K562 (cell line): Measurements from ENCODE around the gene REM2. TPM values are rescaled to one million over a fixed set of nuclear protein-coding genes. Genes with fewer than 3 reads are reported as not detected.

Experiments used
- ASH1L ChIP-seq: fragments of 450-650 bp; IDR thresholded peaks from 2 replicates; pipeline ENCODE4 v1.6.1; 2018; ENCODE audit warnings: borderline replicate concordance, mild to moderate bottlenecking, low read depth; ENCODE audit not compliant: partially characterized antibody
- BRCA1 ChIP-seq, 2 experiments: fragments of 450-650 bp in 1 of 2; sonication (generic) in 1 of 2; formaldehyde crosslinking in 1 of 2; IDR thresholded peaks; 2 replicates each; pipeline versions ENCODE4 v1.5.0 to v1.6.1; 2017 to 2020; ENCODE audit warnings: mild to moderate bottlenecking in 1 of 2, missing genetic modification reagents in 1 of 2
- CBFB ChIP-seq: sonication (generic); formaldehyde crosslinking; IDR thresholded peaks from 2 replicates; pipeline ENCODE4 v1.4.0; 2020; ENCODE audit warnings: mild to moderate bottlenecking, missing genetic modification reagents
- CEBPB ChIP-seq: fragments of 450-650 bp; IDR thresholded peaks from 2 replicates; pipeline ENCODE4 v1.6.1; 2016; ENCODE audit warnings: missing genetic modification characterization, missing compliant biosample characterization
- ELF1 ChIP-seq: fragments of 200-800 bp; sonication (Bioruptor generic); IDR thresholded peaks from 2 replicates; pipeline ENCODE4 v1.6.1; 2016; ENCODE audit warnings: missing genetic modification characterization, missing compliant biosample characterization
- GABPA ChIP-seq: fragments of 200-800 bp; sonication (Bioruptor generic); conservative IDR thresholded peaks from 2 replicates; pipeline ENCODE4 v1.6.1; 2016; ENCODE audit warnings: low read depth, missing genetic modification characterization, missing compliant biosample characterization
- HDAC3 ChIP-seq: fragments of 450-650 bp; IDR thresholded peaks from 2 replicates; pipeline ENCODE4 v1.6.1; 2018; ENCODE audit warnings: borderline replicate concordance, mild to moderate bottlenecking, moderate library complexity; ENCODE audit not compliant: partially characterized antibody
- JUNB ChIP-seq: fragments of 450-650 bp; formaldehyde crosslinking; conservative IDR thresholded peaks from 2 replicates; pipeline ENCODE4 v1.4.0; 2020; ENCODE audit warnings: mild to moderate bottlenecking
- KLF10 ChIP-seq: fragments of 250-450 bp; sonication (Bioruptor Pico); IDR thresholded peaks from 2 replicates; pipeline ENCODE4 v1.6.1; 2021; ENCODE audit warnings: matching md5 sums
- NBN ChIP-seq: fragments of 450-650 bp; IDR thresholded peaks from 2 replicates; pipeline ENCODE4 v1.6.1; 2016; ENCODE audit warnings: low read depth, mild to moderate bottlenecking
- PHTF2 ChIP-seq: fragments of 250-450 bp; sonication (Bioruptor Pico); IDR thresholded peaks from 2 replicates; pipeline ENCODE4 v1.5.0; 2021; ENCODE audit warnings: mild to moderate bottlenecking
- THRB ChIP-seq: fragments of 450-650 bp; formaldehyde crosslinking; conservative IDR thresholded peaks from 2 replicates; pipeline ENCODE4 v1.4.0; 2022; ENCODE audit warnings: mild to moderate bottlenecking, missing genetic modification characterization
- USF2 ChIP-seq: sonication (generic); formaldehyde crosslinking; IDR thresholded peaks from 2 replicates; pipeline ENCODE4 v1.5.0; 2020; ENCODE audit warnings: missing genetic modification reagents
- WHSC1 ChIP-seq: IDR thresholded peaks from one replicate; pipeline ENCODE4 v1.6.1; 2012; ENCODE audit warnings: low read length, control low read depth, inconsistent platforms
- ZNF384 ChIP-seq: IDR thresholded peaks from 2 replicates; pipeline ENCODE4 v1.6.1; 2012; ENCODE audit warnings: low read depth, low read length, improper control_type of control experiment
- polyA plus RNA-seq, 8 experiments: library from polyadenylated mRNA; depleted of rRNA in 4 of 8; stranded (reverse) in 5 of 8; unstranded in 3 of 8; fragments of >200 nt; fragmentation: Nextera tagmentation in 2 of 8; fragmentation: Illumina TruSeq in 1 of 8; extraction: Ambion mirVana in 2 of 8; extraction: Trizol in 1 of 8; gene quantifications; 2 replicates each; pipeline versions ENCODE4 v1.2.1 to v1.2.3, GENCODE V29; 2011 to 2014; ENCODE audit warnings: inconsistent platforms in 1 of 8, missing spikeins in 1 of 8
- total RNA-seq, 7 experiments: library from RNA; depleted of rRNA in 6 of 7; stranded (reverse); fragments of >200 nt in 6 of 7; fragmentation: Illumina TruSeq in 2 of 7; extraction: Trizol in 2 of 7; gene quantifications; 2 replicates each; pipeline versions ENCODE4 v1.2.1 to v1.2.3, GENCODE V29; 2011 to 2021; ENCODE audit warnings: low replicate concordance in 1 of 7
- TF ChIP-seq, protein P1 (sequence below), 2 experiments: fragments of 450-650 bp; IDR thresholded peaks; 2 replicates each; pipeline ENCODE4 v1.6.1; 2018; ENCODE audit warnings: mild to moderate bottlenecking in 2 of 2, low read depth in 1 of 2; ENCODE audit not compliant: partially characterized antibody in 2 of 2
- TF ChIP-seq, protein P2 (sequence below): sonication (generic); formaldehyde crosslinking; IDR thresholded peaks from 2 replicates; pipeline ENCODE4 v1.8.0; 2023; ENCODE audit warnings: mild to moderate bottlenecking, missing genetic modification reagents

REM2 gene
- total and polyA plus RNA-seq, 9 of the 15 experiments (the other 6 are each of a cell fraction or from before 2014, with no cell fraction given) = 0.18 to 1.0 (median 0.38) TPM

GRCh38 chr14:22915886-22916521 lies 33.0 kb downstream of the REM2 start (continued):
- TF ChIP-seq, protein P1, sequence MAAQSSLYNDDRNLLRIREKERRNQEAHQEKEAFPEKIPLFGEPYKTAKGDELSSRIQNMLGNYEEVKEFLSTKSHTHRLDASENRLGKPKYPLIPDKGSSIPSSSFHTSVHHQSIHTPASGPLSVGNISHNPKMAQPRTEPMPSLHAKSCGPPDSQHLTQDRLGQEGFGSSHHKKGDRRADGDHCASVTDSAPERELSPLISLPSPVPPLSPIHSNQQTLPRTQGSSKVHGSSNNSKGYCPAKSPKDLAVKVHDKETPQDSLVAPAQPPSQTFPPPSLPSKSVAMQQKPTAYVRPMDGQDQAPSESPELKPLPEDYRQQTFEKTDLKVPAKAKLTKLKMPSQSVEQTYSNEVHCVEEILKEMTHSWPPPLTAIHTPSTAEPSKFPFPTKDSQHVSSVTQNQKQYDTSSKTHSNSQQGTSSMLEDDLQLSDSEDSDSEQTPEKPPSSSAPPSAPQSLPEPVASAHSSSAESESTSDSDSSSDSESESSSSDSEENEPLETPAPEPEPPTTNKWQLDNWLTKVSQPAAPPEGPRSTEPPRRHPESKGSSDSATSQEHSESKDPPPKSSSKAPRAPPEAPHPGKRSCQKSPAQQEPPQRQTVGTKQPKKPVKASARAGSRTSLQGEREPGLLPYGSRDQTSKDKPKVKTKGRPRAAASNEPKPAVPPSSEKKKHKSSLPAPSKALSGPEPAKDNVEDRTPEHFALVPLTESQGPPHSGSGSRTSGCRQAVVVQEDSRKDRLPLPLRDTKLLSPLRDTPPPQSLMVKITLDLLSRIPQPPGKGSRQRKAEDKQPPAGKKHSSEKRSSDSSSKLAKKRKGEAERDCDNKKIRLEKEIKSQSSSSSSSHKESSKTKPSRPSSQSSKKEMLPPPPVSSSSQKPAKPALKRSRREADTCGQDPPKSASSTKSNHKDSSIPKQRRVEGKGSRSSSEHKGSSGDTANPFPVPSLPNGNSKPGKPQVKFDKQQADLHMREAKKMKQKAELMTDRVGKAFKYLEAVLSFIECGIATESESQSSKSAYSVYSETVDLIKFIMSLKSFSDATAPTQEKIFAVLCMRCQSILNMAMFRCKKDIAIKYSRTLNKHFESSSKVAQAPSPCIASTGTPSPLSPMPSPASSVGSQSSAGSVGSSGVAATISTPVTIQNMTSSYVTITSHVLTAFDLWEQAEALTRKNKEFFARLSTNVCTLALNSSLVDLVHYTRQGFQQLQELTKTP (IDR thresholded peaks at IDR 0.05; ENCODE audit: low read depth in 1 of 2, partially characterized antibody in 2 of 2) = no peak
- TF ChIP-seq, protein P2, sequence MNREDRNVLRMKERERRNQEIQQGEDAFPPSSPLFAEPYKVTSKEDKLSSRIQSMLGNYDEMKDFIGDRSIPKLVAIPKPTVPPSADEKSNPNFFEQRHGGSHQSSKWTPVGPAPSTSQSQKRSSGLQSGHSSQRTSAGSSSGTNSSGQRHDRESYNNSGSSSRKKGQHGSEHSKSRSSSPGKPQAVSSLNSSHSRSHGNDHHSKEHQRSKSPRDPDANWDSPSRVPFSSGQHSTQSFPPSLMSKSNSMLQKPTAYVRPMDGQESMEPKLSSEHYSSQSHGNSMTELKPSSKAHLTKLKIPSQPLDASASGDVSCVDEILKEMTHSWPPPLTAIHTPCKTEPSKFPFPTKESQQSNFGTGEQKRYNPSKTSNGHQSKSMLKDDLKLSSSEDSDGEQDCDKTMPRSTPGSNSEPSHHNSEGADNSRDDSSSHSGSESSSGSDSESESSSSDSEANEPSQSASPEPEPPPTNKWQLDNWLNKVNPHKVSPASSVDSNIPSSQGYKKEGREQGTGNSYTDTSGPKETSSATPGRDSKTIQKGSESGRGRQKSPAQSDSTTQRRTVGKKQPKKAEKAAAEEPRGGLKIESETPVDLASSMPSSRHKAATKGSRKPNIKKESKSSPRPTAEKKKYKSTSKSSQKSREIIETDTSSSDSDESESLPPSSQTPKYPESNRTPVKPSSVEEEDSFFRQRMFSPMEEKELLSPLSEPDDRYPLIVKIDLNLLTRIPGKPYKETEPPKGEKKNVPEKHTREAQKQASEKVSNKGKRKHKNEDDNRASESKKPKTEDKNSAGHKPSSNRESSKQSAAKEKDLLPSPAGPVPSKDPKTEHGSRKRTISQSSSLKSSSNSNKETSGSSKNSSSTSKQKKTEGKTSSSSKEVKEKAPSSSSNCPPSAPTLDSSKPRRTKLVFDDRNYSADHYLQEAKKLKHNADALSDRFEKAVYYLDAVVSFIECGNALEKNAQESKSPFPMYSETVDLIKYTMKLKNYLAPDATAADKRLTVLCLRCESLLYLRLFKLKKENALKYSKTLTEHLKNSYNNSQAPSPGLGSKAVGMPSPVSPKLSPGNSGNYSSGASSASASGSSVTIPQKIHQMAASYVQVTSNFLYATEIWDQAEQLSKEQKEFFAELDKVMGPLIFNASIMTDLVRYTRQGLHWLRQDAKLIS (CRISPR knock-in tag) = no peak
- no peak for TF ChIP-seq ASH1L
- no peak for TF ChIP-seq JUNB (CRISPR knock-in tag)
- no peak for TF ChIP-seq USF2
- TF ChIP-seq THRB (CRISPR knock-in tag) = no peak
- TF ChIP-seq WHSC1 = no peak
- TF ChIP-seq HDAC3 = no peak
- TF ChIP-seq KLF10 = no peak
- TF ChIP-seq BRCA1 (IDR thresholded peaks at IDR 0.05) = no peak
- TF ChIP-seq BRCA1 (CRISPR knock-in tag; IDR thresholded peaks at IDR 0.05) = no peak
- TF ChIP-seq ZNF384 = peak; percentile 44; the same call in 1 of the 2 replicates
- TF ChIP-seq CBFB (CRISPR knock-in tag) = no peak
- TF ChIP-seq ELF1 (tag) = no peak
- TF ChIP-seq CEBPB = peak; percentile 62; the same call in 1 of the 2 replicates
- TF ChIP-seq PHTF2 = no peak
- TF ChIP-seq GABPA (tag) = no peak
- no peak for TF ChIP-seq NBN
